Measurements from ENCODE around the gene ABR.
"Not testable (repeated sequence)": the region's sequence is repeated elsewhere in the genome, so short reads cannot be mapped to it uniquely, and the experiment has no call there.

The ABR gene

GRCh38 chr17:1153795-1154546 lies 25.8 kb downstream of the ABR start:
- Histone ChIP-seq H3K27me3 (ENCODE audit: low read depth, low read length) (no peaks in the 10 kb centered on the region), H3K9ac (ENCODE audit: low read length) (no peak overlapping the region), H3K4me2 (ENCODE audit: low read length) (no peak overlapping the region), H3K4me1 (ENCODE audit: low read length) (no peaks in the 10 kb centered on the region), H3K9me3 (ENCODE audit: insufficient read depth, low read length) (no peaks in the 10 kb centered on the region), H3K4me3 (ENCODE audit: low read length) (no peak overlapping the region), H2AFZ (ENCODE audit: low read depth, low read length) (no peak overlapping the region), H3K27ac (ENCODE audit: low read length) (no peak overlapping the region), H3K79me2 (ENCODE audit: low read length) (peaks cover 25% of the 10 kb centered on the region), H3K36me3 (replicated peaks; ENCODE audit: low read depth, low read length) (peaks cover 3% of the 10 kb centered on the region), H4K20me1 (ENCODE audit: insufficient read depth, low read length) (peaks cover 9% of the 10 kb centered on the region; the same call in 1 of the 2 replicates)
- TF ChIP-seq EZH2phosphoT487 (IDR thresholded peaks at IDR 0.05; ENCODE audit: low read depth): no peak

- H3K27ac ChIP-seq (ENCODE audit: low read length); H2AFZ ChIP-seq (ENCODE audit: low read depth, low read length); H3K9me3 ChIP-seq (ENCODE audit: insufficient read depth, low read length); H3K9ac ChIP-seq (ENCODE audit: low read length); H3K4me1 ChIP-seq (ENCODE audit: low read length); H4K20me1 ChIP-seq (ENCODE audit: insufficient read depth, low read length); H3K27me3 ChIP-seq (ENCODE audit: low read depth, low read length); H3K36me3 ChIP-seq (replicated peaks; ENCODE audit: low read depth, low read length); H3K4me3 ChIP-seq (ENCODE audit: low read length); H3K4me2 ChIP-seq (ENCODE audit: low read length): not testable (repeated sequence)
- H3K79me2 ChIP-seq (ENCODE audit: low read length): peaks cover 32% of the 10 kb centered on the region
Measured at GRCh38 chr17:1152582-1152981, 27.2 kb downstream of the ABR start.

GRCh38 chr17:1150863-1151600 lies 28.7 kb downstream of the ABR start:
- Histone ChIP-seq H3K27me3 (ENCODE audit: low read depth, low read length) (no peaks in the 10 kb centered on the region), H4K20me1 (ENCODE audit: insufficient read depth, low read length) (peaks cover 12% of the 10 kb centered on the region; the same call in 1 of the 2 replicates), H2AFZ (ENCODE audit: low read depth, low read length) (no peak overlapping the region), H3K4me3 (ENCODE audit: low read length) (no peak overlapping the region), H3K9ac (ENCODE audit: low read length) (no peak overlapping the region), H3K27ac (ENCODE audit: low read length) (no peak overlapping the region), H3K9me3 (ENCODE audit: insufficient read depth, low read length) (no peaks in the 10 kb centered on the region), H3K36me3 (replicated peaks; ENCODE audit: low read depth, low read length) (no peaks in the 10 kb centered on the region), H3K4me1 (ENCODE audit: low read length) (no peaks in the 10 kb centered on the region), H3K4me2 (ENCODE audit: low read length) (no peak overlapping the region), H3K79me2 (ENCODE audit: low read length) (peaks cover 30% of the 10 kb centered on the region)
- TF ChIP-seq CTCF (IDR thresholded peaks at IDR 0.05; ENCODE audit: low read depth, low read length): no peak
- no peak for TF ChIP-seq EZH2phosphoT487 (IDR thresholded peaks at IDR 0.05; ENCODE audit: low read depth)

GRCh38 chr17:1149869-1150268 lies 29.9 kb downstream of the ABR start:
- Histone ChIP-seq H3K79me2 (ENCODE audit: low read length) (peaks cover 35% of the 10 kb centered on the region), H2AFZ (ENCODE audit: low read depth, low read length) (no peak overlapping the region), H3K4me3 (ENCODE audit: low read length) (no peak overlapping the region), H4K20me1 (ENCODE audit: insufficient read depth, low read length) (peaks cover 12% of the 10 kb centered on the region; the same call in 1 of the 2 replicates), H3K36me3 (replicated peaks; ENCODE audit: low read depth, low read length) (no peaks in the 10 kb centered on the region), H3K4me2 (ENCODE audit: low read length) (no peak overlapping the region), H3K27ac (ENCODE audit: low read length) (no peak overlapping the region), H3K4me1 (ENCODE audit: low read length) (no peaks in the 10 kb centered on the region), H3K9me3 (ENCODE audit: insufficient read depth, low read length) (no peaks in the 10 kb centered on the region), H3K9ac (ENCODE audit: low read length) (no peak overlapping the region), H3K27me3 (ENCODE audit: low read depth, low read length) (no peaks in the 10 kb centered on the region)
- TF ChIP-seq EZH2phosphoT487 (IDR thresholded peaks at IDR 0.05; ENCODE audit: low read depth): no peak
- TF ChIP-seq CTCF (IDR thresholded peaks at IDR 0.05; ENCODE audit: low read depth, low read length): no peak

- no peaks in the 10 kb centered on the region for H3K27me3 ChIP-seq (ENCODE audit: low read depth, low read length)
- no peak overlapping the region for H2AFZ ChIP-seq (ENCODE audit: low read depth, low read length)
- no peak overlapping the region for H3K9ac ChIP-seq (ENCODE audit: low read length)
- peaks cover 35% of the 10 kb centered on the region for H3K79me2 ChIP-seq (ENCODE audit: low read length)
- H3K36me3 ChIP-seq (replicated peaks; ENCODE audit: low read depth, low read length): no peaks in the 10 kb centered on the region
- no peak overlapping the region for H3K27ac ChIP-seq (ENCODE audit: low read length)
- no peak overlapping the region for H3K4me3 ChIP-seq (ENCODE audit: low read length)
- no peaks in the 10 kb centered on the region for H3K9me3 ChIP-seq (ENCODE audit: insufficient read depth, low read length)
- no peak overlapping the region for H3K4me2 ChIP-seq (ENCODE audit: low read length)
- TF ChIP-seq CTCF (IDR thresholded peaks at IDR 0.05; ENCODE audit: low read depth, low read length): no peak
- TF ChIP-seq EZH2phosphoT487 (IDR thresholded peaks at IDR 0.05; ENCODE audit: low read depth): no peak
- peaks cover 20% of the 10 kb centered on the region; the same call in 1 of the 2 replicates for H4K20me1 ChIP-seq (ENCODE audit: insufficient read depth, low read length)
- H3K4me1 ChIP-seq (ENCODE audit: low read length): no peaks in the 10 kb centered on the region
Measured at GRCh38 chr17:1147664-1148063, 32.1 kb downstream of the ABR start.

All from OCI-LY3 (cell line).